ENCODE measurements around the gene SMARCA4.

- TF ChIP-seq EZH2phosphoT487 (IDR thresholded peaks at IDR 0.05; ENCODE audit: unreplicated experiment) (no peak), CTCF (conservative IDR thresholded peaks at IDR 0.05; ENCODE audit: low read depth in 2 of 2) (no peak), POLR2AphosphoS5 (IDR thresholded peaks at IDR 0.05; ENCODE audit: low read depth) (no peak), EZH2 (IDR thresholded peaks at IDR 0.05; ENCODE audit: low read depth, unreplicated experiment) (no peak), REST (IDR thresholded peaks at IDR 0.05; ENCODE audit: unreplicated experiment) (no peak), ZNF114 (CRISPR knock-in tag; IDR thresholded peaks at IDR 0.05) (no peak), CREB1 (CRISPR knock-in tag; IDR thresholded peaks at IDR 0.05; ENCODE audit: low read depth) (no peak), JUNB (IDR thresholded peaks at IDR 0.05; ENCODE audit: unreplicated experiment) (no peak), STAT1 (IDR thresholded peaks at IDR 0.05; ENCODE audit: unreplicated experiment) (no peak)
These were observed 40.0 kb upstream of the SMARCA4 start for GRCh38 chr19:10920781-10921180.

All from GM23338 (cell line).